C4-2B (cell line): Measurements from ENCODE around the gene RAB17.

Experiments
- CTCF ChIP-seq: fragments of 450-650 bp; conservative IDR thresholded peaks from 2 replicates; pipeline ENCODE4 v1.5.1; 2017; ENCODE audit warnings: mild to moderate bottlenecking
- ZFX ChIP-seq: fragments of 450-650 bp; IDR thresholded peaks from 2 replicates; pipeline ENCODE4 v1.6.1; 2017

- TF ChIP-seq CTCF (no peak), ZFX (no peak)
Measured at GRCh38 chr2:237616373-237616733, 25.8 kb upstream of the RAB17 start.
